LNCAP (cell line): ENCODE data around the gene MARK4.

Source experiments
- TF ChIP-seq, protein P1 (sequence below): fragments of 450-650 bp; IDR thresholded peaks from 2 replicates; pipeline ENCODE4 v1.5.1; 2017; ENCODE audit warnings: mild to moderate bottlenecking

MARK4 gene

GRCh38 chr19:45314708-45315245, 63.7 kb downstream of the MARK4 start:
- TF ChIP-seq, protein P1, sequence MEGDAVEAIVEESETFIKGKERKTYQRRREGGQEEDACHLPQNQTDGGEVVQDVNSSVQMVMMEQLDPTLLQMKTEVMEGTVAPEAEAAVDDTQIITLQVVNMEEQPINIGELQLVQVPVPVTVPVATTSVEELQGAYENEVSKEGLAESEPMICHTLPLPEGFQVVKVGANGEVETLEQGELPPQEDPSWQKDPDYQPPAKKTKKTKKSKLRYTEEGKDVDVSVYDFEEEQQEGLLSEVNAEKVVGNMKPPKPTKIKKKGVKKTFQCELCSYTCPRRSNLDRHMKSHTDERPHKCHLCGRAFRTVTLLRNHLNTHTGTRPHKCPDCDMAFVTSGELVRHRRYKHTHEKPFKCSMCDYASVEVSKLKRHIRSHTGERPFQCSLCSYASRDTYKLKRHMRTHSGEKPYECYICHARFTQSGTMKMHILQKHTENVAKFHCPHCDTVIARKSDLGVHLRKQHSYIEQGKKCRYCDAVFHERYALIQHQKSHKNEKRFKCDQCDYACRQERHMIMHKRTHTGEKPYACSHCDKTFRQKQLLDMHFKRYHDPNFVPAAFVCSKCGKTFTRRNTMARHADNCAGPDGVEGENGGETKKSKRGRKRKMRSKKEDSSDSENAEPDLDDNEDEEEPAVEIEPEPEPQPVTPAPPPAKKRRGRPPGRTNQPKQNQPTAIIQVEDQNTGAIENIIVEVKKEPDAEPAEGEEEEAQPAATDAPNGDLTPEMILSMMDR: no peak

GRCh38 chr19:45315304-45315703, 64.2 kb downstream of the MARK4 start:
- TF ChIP-seq, protein P1: no peak

- TF ChIP-seq, protein P1: no peak
These were observed 70.1 kb downstream of the MARK4 start for GRCh38 chr19:45320997-45321775.

- TF ChIP-seq, protein P1: no peak
These were observed 70.8 kb downstream of the MARK4 start for GRCh38 chr19:45321848-45322247.

GRCh38 chr19:45322311-45322710, 71.2 kb downstream of the MARK4 start:
- TF ChIP-seq, protein P1: no peak

GRCh38 chr19:45322744-45323281, 71.7 kb downstream of the MARK4 start, which contains the start of gene CKM:
CKM (minus strand) TSS chr19:45322875; CDS start chr19:45319713, 3,162 bp downstream.
- TF ChIP-seq, protein P1: no peak

DNA sequence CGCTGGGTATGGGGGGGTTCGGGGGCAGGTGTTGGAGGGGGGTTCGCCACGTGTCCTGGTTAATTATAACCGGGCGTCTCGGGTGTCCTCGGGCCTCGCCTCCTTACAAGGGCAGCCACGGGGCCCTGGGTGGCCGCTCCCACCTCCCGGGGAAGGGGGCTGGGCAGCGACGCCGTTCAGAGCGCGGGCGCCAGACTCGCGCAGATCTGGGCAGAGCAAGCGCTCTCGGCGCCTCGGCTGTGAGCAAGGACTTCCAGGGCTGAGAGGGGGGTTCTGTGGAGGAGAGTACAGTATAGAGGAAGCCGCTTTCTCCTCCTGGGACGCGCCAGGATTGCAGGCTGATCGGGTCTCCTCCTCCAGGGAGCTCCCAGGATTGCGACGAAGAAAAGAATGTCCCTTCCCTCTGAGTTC, 72.6 kb downstream of the MARK4 start:
- TF ChIP-seq, protein P1: no peak
